Activated naive CD8-positive, alpha-beta T cell treated with anti-CD3 and anti-CD28 coated beads, Interleukin-2, amount 50 U/mL, for 16 hours (primary cell): ENCODE measurements around the gene TRIM29.

Experiments
- DNase-seq: peaks from one replicate; pipeline ENCODE4 v3.0.0-alpha.2; 2020; ENCODE audit warnings: low read depth, low spot score

TRIM29 gene

DNA sequence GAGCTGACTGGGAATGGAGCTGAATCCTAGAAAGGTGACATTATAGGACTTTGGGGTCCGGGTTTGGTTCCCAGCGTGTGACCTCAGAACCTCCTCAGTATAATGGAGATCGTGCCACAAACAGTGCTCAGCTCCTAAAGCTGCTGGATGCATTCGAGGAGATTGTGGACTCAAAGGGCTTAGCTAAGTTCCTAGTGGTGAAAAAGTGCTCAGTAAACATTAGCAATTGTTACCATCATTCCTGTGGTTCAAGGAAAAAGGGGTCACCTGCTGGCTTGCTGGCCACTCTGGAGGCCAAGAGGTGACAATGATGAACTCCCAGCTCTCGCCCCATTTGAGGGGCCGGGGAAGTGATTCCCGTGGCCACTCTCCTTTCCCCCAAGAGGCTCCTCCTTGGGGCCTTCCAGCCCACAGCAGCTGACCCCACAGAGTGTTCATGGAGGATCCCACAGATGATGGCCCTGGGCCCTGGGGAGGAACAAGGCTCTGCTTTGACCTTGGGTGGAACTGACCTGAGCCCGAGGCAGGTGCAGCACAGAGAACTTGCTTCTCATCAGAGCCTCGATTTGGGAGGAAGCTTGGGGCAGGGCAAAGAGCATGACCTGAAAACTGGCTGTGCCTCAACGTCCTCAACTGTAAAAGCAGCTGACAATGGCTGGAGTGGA is 40.1 kb downstream of the TRIM29 start:
- DNase-seq = no peak

DNA sequence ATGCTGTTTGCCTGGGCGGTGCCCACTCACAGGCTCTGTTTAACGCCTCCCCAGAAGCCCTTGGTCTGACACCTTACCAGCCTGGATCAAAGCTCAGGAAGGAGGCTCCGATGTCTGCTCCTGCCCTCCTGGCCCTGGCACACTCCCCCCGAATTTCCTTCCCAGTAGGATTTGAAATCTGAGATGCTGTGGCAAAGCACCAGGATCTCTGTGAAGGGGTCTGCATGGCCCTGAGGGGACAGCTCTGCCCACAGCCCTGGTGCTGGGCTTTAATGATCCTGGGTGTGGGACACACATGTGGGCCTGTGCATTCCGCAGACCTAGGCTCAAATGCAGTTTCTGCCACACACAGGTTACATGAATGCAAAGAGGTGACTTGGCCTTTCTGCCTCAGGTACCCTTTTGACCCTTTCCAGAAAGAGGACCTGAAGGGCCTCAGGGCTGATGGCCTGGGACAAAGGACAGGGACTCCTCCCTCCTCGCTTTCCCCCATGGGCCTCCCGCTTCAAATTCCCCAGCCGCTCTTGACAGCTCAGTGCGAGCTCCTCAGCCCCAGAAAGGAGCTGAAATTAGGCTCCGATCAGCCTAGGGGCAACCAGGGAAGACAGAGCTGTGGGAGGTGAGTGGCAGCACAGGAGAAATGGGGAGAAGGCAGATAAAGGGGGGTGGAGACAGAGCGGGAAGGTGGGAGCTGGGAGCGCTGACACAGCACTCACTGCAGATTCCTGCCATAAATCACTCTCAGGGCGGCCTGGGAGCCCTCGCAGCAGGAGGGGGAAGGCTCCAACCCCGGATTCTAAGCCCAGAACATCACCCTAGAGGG is 41.3 kb downstream of the TRIM29 start:
- DNase-seq = no peak

DNA sequence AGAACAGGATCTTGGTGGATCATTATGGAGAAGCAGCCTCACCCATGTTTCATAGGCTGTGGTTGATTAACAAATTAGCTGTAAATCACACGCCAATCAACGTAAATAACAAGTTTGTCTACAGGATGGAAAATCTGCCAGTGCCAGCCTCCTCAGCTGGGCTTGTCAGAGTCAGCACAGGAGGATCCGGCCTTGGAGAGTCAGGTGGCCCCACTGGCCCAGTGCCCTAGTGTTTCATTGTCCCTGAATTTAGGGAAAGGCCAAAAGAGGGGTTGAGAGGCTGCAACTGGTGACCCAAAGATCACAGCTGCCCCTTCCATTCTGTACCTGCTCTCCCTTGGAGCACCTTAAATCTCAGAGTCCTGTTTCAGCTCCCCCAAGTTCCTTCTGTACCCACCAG is 42.4 kb downstream of the TRIM29 start:
- no peak for DNase-seq

DNA sequence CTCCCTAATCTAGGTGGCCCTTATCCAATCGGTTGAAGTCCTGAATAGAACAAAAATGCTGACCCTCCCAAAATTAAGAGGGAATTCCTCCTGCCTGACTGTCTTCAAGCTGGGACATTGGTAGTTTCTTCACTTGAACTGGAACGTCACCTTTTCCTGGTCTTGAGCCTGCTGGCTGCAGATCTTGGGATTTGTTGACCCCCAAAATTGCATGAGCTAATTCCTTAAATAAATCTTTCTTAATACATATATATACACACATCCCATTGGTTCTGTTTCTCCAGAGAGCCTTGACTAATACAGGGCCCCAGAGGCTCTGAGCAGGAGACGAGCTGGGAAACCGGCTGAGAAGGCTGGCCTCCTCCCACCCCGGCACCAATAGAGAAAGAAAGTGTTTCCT is 46.2 kb downstream of the TRIM29 start:
- no peak for DNase-seq

GRCh38 chr11:120091121-120091520 is 46.8 kb downstream of the TRIM29 start:
- no peak for DNase-seq

- no peak for DNase-seq
These were observed 47.5 kb downstream of the TRIM29 start for GRCh38 chr11:120090411-120090810.

- DNase-seq = no peak
These were observed 48.6 kb downstream of the TRIM29 start for GRCh38 chr11:120089036-120090001.

DNA sequence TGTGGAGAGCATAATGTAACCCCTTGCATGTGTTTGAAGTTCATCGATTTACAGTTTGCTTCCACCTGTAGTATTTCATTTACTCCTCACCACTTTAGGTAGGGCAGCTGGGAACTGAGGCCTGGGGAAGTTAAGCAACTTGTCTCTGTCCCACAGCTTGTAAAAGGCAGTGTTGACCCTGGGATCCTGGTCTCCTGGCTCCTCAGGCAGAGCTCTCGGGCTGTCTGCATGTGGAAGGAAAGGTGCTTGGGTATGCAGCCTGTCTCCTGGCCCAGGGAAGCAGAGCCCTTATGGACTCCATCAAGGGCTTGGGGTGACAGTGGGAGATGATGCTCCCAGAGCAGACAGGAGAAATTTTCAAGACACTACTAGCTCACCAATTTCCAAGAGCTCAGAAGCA is 49.9 kb downstream of the TRIM29 start:
- DNase-seq = no peak

GRCh38 chr11:120086651-120087050 is 51.3 kb downstream of the TRIM29 start:
- no peak for DNase-seq

DNA sequence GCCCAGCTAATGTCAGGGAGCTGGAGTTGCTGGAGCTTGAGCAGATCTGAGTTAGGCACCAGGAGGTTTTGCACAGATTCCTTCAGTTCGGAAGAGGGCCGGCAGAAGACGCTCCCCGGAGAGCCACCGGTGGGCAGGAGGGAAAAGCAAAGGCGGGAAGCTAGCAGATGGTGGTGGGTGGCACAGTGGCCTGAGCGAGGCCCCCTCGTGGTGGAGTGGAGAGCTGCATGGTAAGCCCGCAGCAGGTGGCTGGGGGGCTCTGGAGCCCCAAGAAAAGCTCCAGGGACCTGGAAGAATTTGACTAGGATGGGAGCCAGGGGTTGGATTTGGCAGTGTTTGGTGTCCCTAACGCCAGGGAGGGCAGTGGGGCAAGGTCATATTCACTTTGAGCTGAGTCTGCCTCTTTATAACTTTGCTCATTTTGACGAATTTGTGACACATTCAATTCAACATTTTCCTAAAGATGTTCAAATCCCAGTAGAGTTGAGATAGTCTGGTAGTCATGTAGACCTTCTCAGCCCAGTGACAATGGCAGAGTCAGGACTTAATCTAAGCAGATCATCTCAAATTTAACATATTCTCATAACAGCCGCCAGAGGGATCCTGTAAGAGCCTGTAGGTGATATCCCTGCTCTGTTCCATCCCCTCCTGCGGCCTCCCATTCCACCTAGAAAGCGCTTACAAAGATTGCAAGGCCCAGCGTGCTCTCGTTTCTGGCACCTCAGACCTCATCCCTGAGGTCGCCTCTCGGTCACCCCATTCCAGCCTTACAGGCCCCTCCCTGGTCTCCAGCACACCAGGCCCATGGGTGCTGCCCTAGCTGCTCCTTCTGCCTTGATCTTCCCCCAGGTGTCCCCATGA is 57.9 kb downstream of the TRIM29 start:
- no peak for DNase-seq

- DNase-seq = no peak
These were observed 59.5 kb downstream of the TRIM29 start for GRCh38 chr11:120078397-120078796.

DNA sequence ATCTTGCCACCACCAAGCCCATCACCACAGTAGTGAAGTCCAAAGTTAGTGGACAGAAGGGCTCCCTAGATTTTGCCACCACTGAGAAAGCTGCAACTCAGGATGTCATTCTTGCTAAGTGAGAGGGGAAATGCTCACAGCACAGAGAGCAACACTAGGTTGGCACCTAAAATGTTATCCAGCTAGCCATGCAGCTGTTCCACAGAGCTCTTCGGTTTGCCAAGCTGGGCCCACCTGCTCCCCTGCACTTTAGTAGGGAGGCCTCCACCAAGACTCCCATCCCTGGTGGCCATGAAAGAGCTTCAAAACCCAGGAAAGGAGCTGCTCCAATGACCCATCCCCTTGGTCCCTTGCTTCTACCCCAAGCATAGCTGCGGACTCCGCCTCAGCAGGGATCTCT is 63.8 kb downstream of the TRIM29 start:
- no peak for DNase-seq

- DNase-seq = no peak
These were observed 64.7 kb downstream of the TRIM29 start for GRCh38 chr11:120073196-120073595.

- no peak for DNase-seq
These were observed 69.8 kb downstream of the TRIM29 start for GRCh38 chr11:120068114-120068573.

GRCh38 chr11:120067438-120068113 is 70.3 kb downstream of the TRIM29 start:
- DNase-seq = no peak

DNA sequence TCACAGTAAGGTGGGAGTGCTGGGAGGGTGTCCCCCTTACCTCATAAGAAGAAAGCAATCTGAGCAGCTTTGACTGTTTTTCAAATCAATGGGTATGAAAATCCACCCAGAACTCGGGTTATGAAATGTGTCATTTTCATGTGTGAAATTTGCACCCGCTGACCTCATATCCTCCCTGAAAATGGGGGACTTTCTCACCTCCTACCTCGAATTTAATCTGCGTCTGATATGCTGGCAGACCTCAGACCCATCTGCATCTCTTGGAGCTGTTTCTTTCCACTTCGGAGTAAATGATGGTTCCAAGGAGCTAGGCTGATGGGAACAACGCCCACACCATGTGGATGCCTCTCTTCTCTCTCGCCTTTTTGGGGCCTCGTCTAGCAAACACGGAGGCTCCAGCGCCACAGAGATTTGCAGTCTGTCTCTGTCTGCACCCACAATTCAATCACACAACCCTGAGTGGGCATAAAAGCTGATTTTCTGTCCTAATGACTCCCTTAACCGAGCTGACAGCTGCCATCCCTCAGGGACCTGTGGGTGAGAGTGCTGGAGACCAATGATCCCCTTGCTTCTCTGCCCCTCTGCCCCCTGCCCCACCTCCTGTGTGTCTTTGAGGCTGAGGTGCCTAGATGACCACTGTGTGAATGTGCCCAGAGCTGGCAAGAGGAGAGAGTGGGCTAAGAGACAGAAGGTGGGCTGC is 71.0 kb downstream of the TRIM29 start:
- no peak for DNase-seq

- no peak for DNase-seq
These were observed 72.0 kb downstream of the TRIM29 start for GRCh38 chr11:120065876-120066275.

DNA sequence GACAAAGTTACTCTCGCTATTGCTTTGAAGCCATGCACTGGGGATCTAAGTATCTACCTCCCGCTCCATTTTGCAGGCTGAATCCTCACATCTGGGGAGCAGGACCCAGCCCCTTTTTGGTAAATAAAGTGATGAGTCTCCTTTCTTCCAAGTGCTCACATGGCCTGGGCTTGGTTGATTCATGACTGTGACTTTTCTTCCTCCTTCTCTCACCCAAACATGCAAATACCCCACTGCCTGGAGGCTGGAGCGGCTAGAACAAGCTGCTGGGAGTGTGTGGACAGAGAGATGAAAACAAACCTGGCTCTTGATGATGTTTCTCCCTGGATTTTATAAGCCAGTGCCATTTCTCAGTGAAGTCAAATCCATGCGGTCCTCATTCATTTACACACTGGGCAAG is 72.7 kb downstream of the TRIM29 start:
- no peak for DNase-seq

DNA sequence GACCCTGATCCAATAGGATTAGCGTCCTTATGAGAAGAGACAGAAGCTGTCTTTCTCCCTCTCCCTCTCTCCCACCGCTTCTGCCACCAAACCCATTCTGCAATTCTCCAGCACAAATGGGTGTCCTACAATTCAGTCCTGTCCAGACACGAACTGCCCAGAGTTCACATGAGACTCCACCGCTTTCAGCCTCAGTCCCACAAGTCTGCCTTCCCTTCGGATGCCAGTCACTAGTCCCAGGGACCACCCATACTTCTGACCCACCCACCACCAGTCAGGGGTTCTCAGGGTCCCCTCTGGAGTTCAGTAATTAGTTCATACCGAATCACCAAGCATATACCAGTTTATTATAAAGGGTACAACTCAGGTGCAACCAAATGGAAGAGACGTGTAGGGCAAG is 73.6 kb downstream of the TRIM29 start:
- no peak for DNase-seq
